ENCODE measurements around the gene WDR35. TPM values are rescaled to one million over a fixed set of nuclear protein-coding genes. Genes with fewer than 3 reads are reported as not detected.

WDR35 gene
- total RNA-seq, 1 donor: 13.0 TPM

DNA sequence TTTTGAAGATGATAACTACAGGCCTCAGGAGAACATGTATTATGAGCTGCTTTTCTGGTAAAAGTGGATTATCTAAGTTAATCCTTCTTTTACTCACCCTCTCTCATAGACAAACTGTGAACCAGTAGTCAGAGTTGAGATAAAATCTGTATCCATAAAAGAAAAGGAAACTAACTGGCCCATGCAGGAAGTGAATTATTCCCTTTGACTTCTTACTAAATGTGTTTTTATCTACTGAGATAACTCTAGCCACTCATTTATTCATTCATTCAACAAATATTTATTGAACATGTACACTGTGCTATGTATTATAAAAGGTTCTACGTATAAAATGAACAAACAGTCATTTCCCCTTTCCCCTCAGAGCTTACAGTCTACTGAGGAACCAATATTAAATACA is 10.0 kb downstream of the WDR35 start:
- no peak overlapping the region for H3K4me3 ChIP-seq (ENCODE audit: low read depth, low read length)
- TF ChIP-seq, protein P1, sequence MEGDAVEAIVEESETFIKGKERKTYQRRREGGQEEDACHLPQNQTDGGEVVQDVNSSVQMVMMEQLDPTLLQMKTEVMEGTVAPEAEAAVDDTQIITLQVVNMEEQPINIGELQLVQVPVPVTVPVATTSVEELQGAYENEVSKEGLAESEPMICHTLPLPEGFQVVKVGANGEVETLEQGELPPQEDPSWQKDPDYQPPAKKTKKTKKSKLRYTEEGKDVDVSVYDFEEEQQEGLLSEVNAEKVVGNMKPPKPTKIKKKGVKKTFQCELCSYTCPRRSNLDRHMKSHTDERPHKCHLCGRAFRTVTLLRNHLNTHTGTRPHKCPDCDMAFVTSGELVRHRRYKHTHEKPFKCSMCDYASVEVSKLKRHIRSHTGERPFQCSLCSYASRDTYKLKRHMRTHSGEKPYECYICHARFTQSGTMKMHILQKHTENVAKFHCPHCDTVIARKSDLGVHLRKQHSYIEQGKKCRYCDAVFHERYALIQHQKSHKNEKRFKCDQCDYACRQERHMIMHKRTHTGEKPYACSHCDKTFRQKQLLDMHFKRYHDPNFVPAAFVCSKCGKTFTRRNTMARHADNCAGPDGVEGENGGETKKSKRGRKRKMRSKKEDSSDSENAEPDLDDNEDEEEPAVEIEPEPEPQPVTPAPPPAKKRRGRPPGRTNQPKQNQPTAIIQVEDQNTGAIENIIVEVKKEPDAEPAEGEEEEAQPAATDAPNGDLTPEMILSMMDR (IDR thresholded peaks at IDR 0.05; ENCODE audit: insufficient read depth, low read depth, low read length): no peak
- DNase-seq (ENCODE audit: low read depth): peak; percentile 52

DNA sequence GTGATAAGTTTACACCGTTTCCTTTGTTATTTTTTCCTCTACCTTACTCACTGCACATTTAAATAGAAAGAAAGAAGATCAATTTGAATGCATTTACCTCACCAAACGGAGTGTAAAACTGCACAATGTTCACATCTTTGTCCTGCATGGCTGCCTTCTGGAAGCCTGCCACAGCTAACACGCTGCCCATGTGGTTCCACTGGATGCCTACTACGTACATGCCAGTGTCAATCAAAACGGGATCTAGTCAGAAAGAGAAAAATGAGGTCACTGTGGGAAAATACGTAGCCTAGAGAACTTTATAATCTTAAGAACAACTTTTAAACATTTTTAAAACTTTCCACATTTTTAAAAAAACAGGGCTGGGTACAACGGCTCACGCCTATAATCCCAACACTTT is 16.4 kb downstream of the WDR35 start:
- no peak overlapping the region for H3K4me3 ChIP-seq (ENCODE audit: low read depth, low read length)
- DNase-seq (ENCODE audit: low read depth): no peak
- TF ChIP-seq, protein P1 (IDR thresholded peaks at IDR 0.05; ENCODE audit: insufficient read depth, low read depth, low read length): no peak

DNA sequence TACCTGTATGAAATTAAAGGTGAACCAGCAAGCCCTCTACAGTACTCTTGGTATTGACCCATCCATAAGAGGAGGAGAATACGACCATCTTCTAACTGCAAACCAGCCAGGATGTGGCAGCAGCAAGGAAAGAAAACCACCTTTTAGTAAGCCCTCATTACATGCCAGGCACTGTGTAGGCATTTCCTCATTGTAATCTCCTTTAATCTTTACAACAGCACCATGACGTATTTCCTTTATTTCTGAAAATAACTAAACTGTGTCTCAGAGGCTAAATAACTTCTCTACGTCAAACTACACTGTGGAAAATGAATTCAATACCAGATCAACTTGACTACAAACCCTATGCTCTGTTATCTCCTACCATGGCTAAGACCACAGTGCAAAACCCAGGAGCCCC is 18.2 kb downstream of the WDR35 start:
- TF ChIP-seq, protein P1 (IDR thresholded peaks at IDR 0.05; ENCODE audit: insufficient read depth, low read depth, low read length): no peak
- no peak for DNase-seq (ENCODE audit: low read depth)
- H3K4me3 ChIP-seq (ENCODE audit: low read depth, low read length): no peak overlapping the region

DNA sequence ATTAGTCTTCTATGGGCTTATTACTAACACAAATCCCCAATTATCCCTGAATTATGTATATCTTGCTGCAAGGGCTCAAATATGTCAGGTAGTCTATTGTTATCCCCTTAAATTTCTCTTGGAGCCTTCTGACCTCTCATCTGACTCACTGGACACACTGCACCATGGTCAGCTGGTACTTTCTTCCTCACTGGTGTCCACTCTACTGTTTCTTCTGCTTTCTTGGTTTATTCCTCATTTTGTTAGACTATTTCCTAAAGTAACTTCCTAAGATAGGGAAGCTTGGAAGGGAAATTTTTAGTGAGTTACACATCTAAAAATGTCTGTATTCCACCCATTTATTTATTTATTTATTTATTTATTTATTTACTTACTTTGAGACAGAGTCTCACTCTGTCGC is 26.5 kb downstream of the WDR35 start:
- no peak overlapping the region for H3K4me3 ChIP-seq (ENCODE audit: low read depth, low read length)
- DNase-seq (ENCODE audit: low read depth): no peak
- TF ChIP-seq, protein P1 (IDR thresholded peaks at IDR 0.05; ENCODE audit: insufficient read depth, low read depth, low read length): no peak

DNA sequence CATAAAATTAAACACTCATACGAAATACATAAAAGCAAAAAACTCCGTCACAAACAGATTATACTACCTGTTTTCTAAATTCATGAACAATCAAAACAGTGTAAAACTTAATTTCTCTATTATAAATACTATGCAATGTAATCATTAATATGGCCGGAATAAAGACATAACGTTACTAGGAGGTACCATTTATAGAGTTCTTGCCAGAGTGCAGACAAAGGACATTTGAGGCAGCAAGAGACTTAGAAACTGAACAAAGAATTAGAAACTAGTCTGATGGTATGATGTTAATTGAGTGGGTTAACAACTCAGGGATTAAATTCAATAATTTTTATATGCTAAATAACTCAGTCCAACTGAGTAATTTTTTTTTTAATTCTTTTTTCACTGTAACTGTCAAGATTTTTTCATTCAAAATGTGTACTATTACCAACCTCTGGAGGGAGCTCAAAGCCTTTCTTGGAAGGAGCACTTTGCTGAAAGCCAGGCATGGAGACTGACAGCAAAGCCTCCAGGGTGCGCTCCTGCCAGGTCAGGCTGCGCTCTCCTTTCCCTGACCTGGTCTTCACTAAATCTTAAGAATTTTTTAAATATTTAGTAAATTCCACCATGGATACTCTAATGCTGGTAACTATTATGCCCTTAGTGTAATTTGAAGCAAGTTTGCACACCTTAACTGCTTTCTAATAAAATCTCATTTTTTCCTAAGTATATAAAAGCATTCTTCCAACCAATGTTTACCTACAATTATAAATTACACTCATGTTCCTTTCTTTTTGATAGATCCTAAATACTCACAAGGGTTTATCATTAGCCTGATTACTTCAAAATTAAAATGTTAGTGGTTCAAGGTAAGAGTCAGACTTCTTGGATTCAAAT is 34.1 kb downstream of the WDR35 start:
- TF ChIP-seq, protein P1 (IDR thresholded peaks at IDR 0.05; ENCODE audit: insufficient read depth, low read depth, low read length): peak; percentile 88
- H3K4me3 ChIP-seq (ENCODE audit: low read depth, low read length): no peak overlapping the region
- DNase-seq (ENCODE audit: low read depth): peak; percentile 79

DNA sequence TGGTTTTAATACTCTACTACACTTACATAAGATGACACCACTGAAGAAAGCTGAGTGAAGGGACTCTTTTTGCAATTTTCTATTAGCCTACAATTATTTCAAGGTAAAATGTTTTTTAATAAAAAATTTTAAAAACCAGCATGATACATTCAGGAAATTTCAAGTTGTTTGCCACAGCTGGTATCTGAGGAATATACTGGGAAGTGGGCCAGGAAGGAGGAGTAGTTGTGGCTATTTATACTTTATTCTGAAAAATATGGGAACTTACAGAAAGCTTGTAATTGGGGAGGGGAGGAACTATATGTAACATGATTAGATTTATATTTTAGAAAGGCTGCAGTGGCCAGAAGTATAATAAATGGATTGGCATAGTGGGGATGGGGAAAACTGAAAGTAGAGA is 40.8 kb downstream of the WDR35 start:
- H3K4me3 ChIP-seq (ENCODE audit: low read depth, low read length): no peak overlapping the region
- peak; percentile 30 for DNase-seq (ENCODE audit: low read depth)
- TF ChIP-seq, protein P1 (IDR thresholded peaks at IDR 0.05; ENCODE audit: insufficient read depth, low read depth, low read length): no peak

Measured in fibroblast of villous mesenchyme (primary cell).